Karpas-422 (cell line): ENCODE measurements around the gene ELL. TPM values are rescaled to one million over a fixed set of nuclear protein-coding genes. Genes with fewer than 3 reads are reported as not detected.

Source experiments
- DNase-seq: peaks from one replicate; pipeline ENCODE4 v3.0.0-alpha.2; 2015
- H2AFZ ChIP-seq: fragments of 200-600 bp; sonication (generic); 2 replicates; pipeline ENCODE4 v1.6.1; 2014; ENCODE audit warnings: antibody characterized with exemption, low read length, mixed read lengths
- H3K27ac ChIP-seq: fragments of 200-600 bp; sonication (generic); 2 replicates; pipeline ENCODE4 v1.5.1; 2014; ENCODE audit warnings: mild to moderate bottlenecking, low read length, moderate library complexity
- H3K27me3 ChIP-seq: fragments of 200-600 bp; sonication (generic); 2 replicates; pipeline ENCODE4 v1.6.1; 2014; ENCODE audit warnings: low read length, mixed read lengths
- H3K36me3 ChIP-seq: fragments of 200-600 bp; sonication (generic); 2 replicates; pipeline ENCODE4 v1.6.1; 2014; ENCODE audit warnings: low read length, mixed read lengths; ENCODE audit not compliant: insufficient read depth
- H3K4me1 ChIP-seq: fragments of 200-600 bp; sonication (generic); 2 replicates; pipeline ENCODE4 v1.6.1; 2014; ENCODE audit warnings: mild to moderate bottlenecking, low read length, mixed read lengths
- H3K4me2 ChIP-seq: fragments of 200-600 bp; sonication (generic); 2 replicates; pipeline ENCODE4 v1.6.1; 2014; ENCODE audit warnings: low read length, low read depth, mild to moderate bottlenecking; ENCODE audit not compliant: poor library complexity, severe bottlenecking
- H3K4me3 ChIP-seq: fragments of 200-600 bp; sonication (generic); 2 replicates; pipeline ENCODE4 v1.5.1; 2014; ENCODE audit warnings: mild to moderate bottlenecking, antibody characterized with exemption, low read length, mixed read lengths
- H3K79me2 ChIP-seq: fragments of 200-600 bp; sonication (generic); 2 replicates; pipeline ENCODE4 v1.6.1; 2014; ENCODE audit warnings: mild to moderate bottlenecking, low read length, mixed read lengths
- H3K9ac ChIP-seq: fragments of 200-600 bp; sonication (generic); 2 replicates; pipeline ENCODE4 v1.6.0; 2014; ENCODE audit warnings: low read length
- H3K9me2 ChIP-seq: fragments of 200-600 bp; sonication (generic), shearing (Covaris generic); replicated peaks from 2 replicates; pipeline ENCODE4 v1.6.0; 2014; ENCODE audit warnings: mild to moderate bottlenecking, low read length, moderate library complexity; ENCODE audit not compliant: insufficient read depth
- H3K9me3 ChIP-seq: fragments of 300-700, 200-600 bp; sonication (generic); 2 replicates; pipeline ENCODE4 v1.6.1; 2014; ENCODE audit warnings: low read length, mixed read lengths
- H4K20me1 ChIP-seq: fragments of 200-600 bp; sonication (generic); 2 replicates; pipeline ENCODE4 v1.6.1; 2014; ENCODE audit warnings: mild to moderate bottlenecking, antibody characterized with exemption, low read length, low read depth; ENCODE audit not compliant: insufficient read depth
- total RNA-seq: library from RNA; depleted of rRNA; stranded (reverse); fragments of >200 nt; shearing (Covaris generic); gene quantifications from 2 replicates; pipeline ENCODE4 v1.2.3, GENCODE V29; 2014; ENCODE audit warnings: low replicate concordance; rRNA removed

Gene ELL
- total RNA-seq, 1 experiment from 2014 or later, result 10.9 TPM

GRCh38 chr19:18397242-18398202 lies 124.3 kb downstream of the ELL start, which contains the start of gene LRRC25:
TSS of gene LRRC25 (minus strand) at chr19:18397622. CDS start at chr19:18396963, 659 bp downstream.
- DNase-seq, result peak; percentile 67
- Histone ChIP-seq H3K36me3 (no peaks in the 10 kb centered on the region), H2AFZ (no peak within 1 kb of the TSS), H3K4me3 (no peak within 1 kb of the TSS), H3K4me1 (peaks cover 34% of the 10 kb centered on the region), H3K9me3 (no peaks in the 10 kb centered on the region), H3K9me2 (no peaks in the 10 kb centered on the region), H3K9ac (no peak within 1 kb of the TSS), H3K4me2 (no peak within 1 kb of the TSS), H3K27ac (no peak within 1 kb of the TSS), H3K79me2 (no peaks in the 10 kb centered on the region), H3K27me3 (no peaks in the 10 kb centered on the region), H4K20me1 (no peaks in the 10 kb centered on the region; the same call in 1 of the 2 replicates)

GRCh38 chr19:18396471-18397241 lies 125.2 kb downstream of the ELL start:
- no peak for DNase-seq
- Histone ChIP-seq H3K9me2 (no peaks in the 10 kb centered on the region), H2AFZ (no peak overlapping the region), H3K4me1 (peaks cover 31% of the 10 kb centered on the region), H3K9me3 (no peaks in the 10 kb centered on the region), H3K36me3 (no peaks in the 10 kb centered on the region), H3K4me3 (no peak overlapping the region), H3K9ac (no peak overlapping the region), H3K27ac (no peak overlapping the region), H3K27me3 (no peaks in the 10 kb centered on the region), H4K20me1 (no peaks in the 10 kb centered on the region; the same call in 1 of the 2 replicates), H3K79me2 (no peaks in the 10 kb centered on the region), H3K4me2 (no peak overlapping the region)

- H3K9me3 ChIP-seq, result no peaks in the 10 kb centered on the region
- H3K27me3 ChIP-seq, result no peaks in the 10 kb centered on the region; the same call in 1 of the 2 replicates
- peaks cover 27% of the 10 kb centered on the region for H3K4me1 ChIP-seq
- no peak overlapping the region for H3K27ac ChIP-seq
- DNase-seq, result no peak
- H2AFZ ChIP-seq, result no peak overlapping the region
- no peaks in the 10 kb centered on the region; the same call in 1 of the 2 replicates for H4K20me1 ChIP-seq
- H3K4me2 ChIP-seq, result no peak overlapping the region
- no peak overlapping the region for H3K4me3 ChIP-seq
- no peaks in the 10 kb centered on the region for H3K79me2 ChIP-seq
- no peaks in the 10 kb centered on the region for H3K9me2 ChIP-seq
- H3K9ac ChIP-seq, result no peak overlapping the region
- no peaks in the 10 kb centered on the region for H3K36me3 ChIP-seq
Observed at GRCh38 chr19:18393836-18394235, 128.0 kb downstream of the ELL start.

GRCh38 chr19:18392926-18393325 lies 128.9 kb downstream of the ELL start:
- Histone ChIP-seq H3K9me2 (no peaks in the 10 kb centered on the region), H3K4me3 (no peak overlapping the region), H2AFZ (no peak overlapping the region), H4K20me1 (no peaks in the 10 kb centered on the region; the same call in 1 of the 2 replicates), H3K36me3 (no peaks in the 10 kb centered on the region), H3K9me3 (no peaks in the 10 kb centered on the region), H3K27me3 (no peaks in the 10 kb centered on the region; the same call in 1 of the 2 replicates), H3K79me2 (no peaks in the 10 kb centered on the region), H3K4me2 (peak overlapping the region; percentile 15), H3K27ac (no peak overlapping the region), H3K9ac (no peak overlapping the region), H3K4me1 (peaks cover 31% of the 10 kb centered on the region)
- no peak for DNase-seq

Other genes starting within 250 kb of the ELL start
- 0.37 and 0.87 TPM in 2 replicates for gene IQCN, start 247.6 kb downstream of the ELL start, total RNA-seq
- gene JUND, start 240.4 kb downstream of the ELL start, total RNA-seq, result 69.5 and 274 TPM in 2 replicates
- gene LSM4, start 199.0 kb downstream of the ELL start, total RNA-seq, result 198 and 359 TPM in 2 replicates
- 10.7 and 13.6 TPM in 2 replicates for gene PGPEP1, start 181.5 kb downstream of the ELL start, total RNA-seq
- 0.97 TPM in 1 of 2 replicates, not detected in the other for gene GDF15, start 135.9 kb downstream of the ELL start, total RNA-seq
- 1.6 and 2.2 TPM in 2 replicates for gene LRRC25, start 124.4 kb downstream of the ELL start, total RNA-seq
- 22.5 and 73.2 TPM in 2 replicates for gene SSBP4, start 102.7 kb downstream of the ELL start, total RNA-seq
- gene ISYNA1, start 83.9 kb downstream of the ELL start, total RNA-seq, result 4.1 and 10.0 TPM in 2 replicates
- 92.6 and 255 TPM in 2 replicates for gene FKBP8, start 21.5 kb upstream of the ELL start, total RNA-seq
- 103 and 128 TPM in 2 replicates for gene KXD1, start 35.8 kb upstream of the ELL start, total RNA-seq
- gene UBA52, start 49.8 kb upstream of the ELL start, total RNA-seq, result 881 and 1,597 TPM in 2 replicates
- gene REX1BD, start 66.7 kb upstream of the ELL start, total RNA-seq, result 45.7 and 76.8 TPM in 2 replicates
- 3.0 TPM in 1 of 2 replicates, not detected in the other for gene CRLF1, start 84.7 kb upstream of the ELL start, total RNA-seq
- gene TMEM59L, start 90.8 kb upstream of the ELL start, total RNA-seq, result 0.43 and 2.5 TPM in 2 replicates
- gene KLHL26, start 115.0 kb upstream of the ELL start, total RNA-seq, result 3.7 and 4.0 TPM in 2 replicates
- gene CRTC1, start 161.6 kb upstream of the ELL start, total RNA-seq, result 3.7 and 5.5 TPM in 2 replicates